GM19023 (cell line): ENCODE results near the gene RASIP1.
"Not testable (repeated sequence)": the region's sequence is repeated elsewhere in the genome, so short reads cannot be mapped to it uniquely, and the experiment has no call there.

ENCODE experiments used
- ATAC-seq: cut with Tn5 transposase; IDR thresholded peaks from one replicate; pipeline ENCODE4 v1.9.1; 2021; ENCODE audit warnings: mild to moderate bottlenecking, moderate library complexity; ENCODE audit not compliant: unreplicated experiment

RASIP1 gene

DNA sequence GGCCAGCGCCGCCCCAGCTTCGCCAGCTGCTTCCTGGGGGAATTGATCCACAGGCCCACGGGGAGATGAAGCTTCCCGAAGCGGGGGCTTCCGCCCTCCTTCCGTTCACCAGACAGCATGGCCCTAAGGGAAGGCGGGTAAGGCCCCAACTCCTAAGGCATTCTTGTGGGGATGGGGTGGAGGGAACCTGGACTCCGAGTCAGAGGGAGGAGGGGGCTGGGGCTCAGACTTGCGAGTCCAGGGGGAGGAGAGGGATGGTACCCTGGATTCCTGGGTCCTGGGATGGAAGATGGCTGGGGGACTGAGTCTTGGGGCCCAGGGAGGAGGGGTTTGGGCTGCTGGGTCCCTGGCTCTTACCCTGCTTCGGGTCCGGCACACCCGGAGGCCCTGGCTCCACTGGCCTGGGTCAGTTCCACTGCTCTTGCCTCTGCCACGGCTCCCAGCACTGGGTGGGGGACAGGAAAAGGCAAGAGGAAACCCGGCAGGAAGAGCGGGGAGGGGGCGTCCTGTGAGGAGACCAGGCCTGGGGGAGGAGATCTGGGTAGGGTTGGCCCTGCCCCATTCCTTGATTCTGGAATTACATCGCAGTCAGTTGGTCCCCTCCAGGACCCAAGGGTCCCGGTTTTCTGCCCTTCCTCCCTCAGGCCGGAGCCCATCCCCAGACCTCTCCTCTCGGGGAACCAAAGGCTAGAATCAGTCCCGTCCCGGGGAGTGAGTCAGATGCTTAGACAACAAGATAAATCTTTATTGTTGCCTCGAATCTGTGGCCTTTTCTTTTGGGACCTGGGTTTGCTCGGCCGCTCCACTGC, at the start of gene RASIP1:
TSS of gene RASIP1 (minus strand) at position 447 of the 809 bp plus-strand sequence. CDS start at position 119, 328 bp downstream.
- ATAC-seq, result no peak

DNA sequence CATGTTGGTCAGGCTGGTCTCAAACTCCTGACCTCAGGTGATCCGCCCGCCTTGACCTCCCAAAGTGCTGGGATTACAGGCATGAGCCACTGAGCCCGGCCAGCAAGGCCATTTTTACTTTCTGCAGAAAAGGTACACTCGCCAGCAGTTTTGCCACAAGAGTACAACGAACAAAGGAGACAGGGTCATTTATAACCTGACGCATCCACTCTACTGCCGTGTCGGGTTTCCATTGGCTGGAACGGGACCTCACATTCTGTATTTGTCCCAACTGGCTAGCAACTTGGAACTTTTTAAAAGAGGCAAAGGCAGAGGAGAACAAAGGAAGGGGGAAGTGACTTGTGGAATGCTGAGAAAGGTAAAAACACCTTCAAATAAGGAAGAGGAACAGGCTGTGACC, 46.9 kb upstream of the RASIP1 start:
- not testable (repeated sequence) for ATAC-seq

GRCh38 chr19:48786422-48786821, 46.0 kb upstream of the RASIP1 start:
- ATAC-seq, result not testable (repeated sequence)

DNA sequence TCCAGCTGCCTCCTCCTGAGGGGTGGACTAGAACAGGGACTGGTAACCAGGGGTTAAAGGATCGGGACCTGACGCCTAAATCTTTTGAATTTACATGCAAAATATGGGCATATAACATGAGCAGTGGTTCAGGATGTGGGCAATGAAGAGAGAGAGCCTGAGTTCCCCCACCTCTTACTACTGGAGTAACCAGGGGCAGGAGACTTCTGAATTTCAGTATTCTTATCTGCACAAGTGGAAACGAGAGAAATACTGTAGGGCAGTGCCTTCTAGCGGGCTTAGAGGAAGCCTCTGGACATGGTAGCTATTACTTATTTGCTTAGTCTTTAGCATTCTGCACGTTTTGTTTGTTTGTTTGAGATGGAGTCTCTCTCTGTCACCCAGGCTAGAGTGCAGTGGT, 44.1 kb upstream of the RASIP1 start:
- ATAC-seq, result no peak

DNA sequence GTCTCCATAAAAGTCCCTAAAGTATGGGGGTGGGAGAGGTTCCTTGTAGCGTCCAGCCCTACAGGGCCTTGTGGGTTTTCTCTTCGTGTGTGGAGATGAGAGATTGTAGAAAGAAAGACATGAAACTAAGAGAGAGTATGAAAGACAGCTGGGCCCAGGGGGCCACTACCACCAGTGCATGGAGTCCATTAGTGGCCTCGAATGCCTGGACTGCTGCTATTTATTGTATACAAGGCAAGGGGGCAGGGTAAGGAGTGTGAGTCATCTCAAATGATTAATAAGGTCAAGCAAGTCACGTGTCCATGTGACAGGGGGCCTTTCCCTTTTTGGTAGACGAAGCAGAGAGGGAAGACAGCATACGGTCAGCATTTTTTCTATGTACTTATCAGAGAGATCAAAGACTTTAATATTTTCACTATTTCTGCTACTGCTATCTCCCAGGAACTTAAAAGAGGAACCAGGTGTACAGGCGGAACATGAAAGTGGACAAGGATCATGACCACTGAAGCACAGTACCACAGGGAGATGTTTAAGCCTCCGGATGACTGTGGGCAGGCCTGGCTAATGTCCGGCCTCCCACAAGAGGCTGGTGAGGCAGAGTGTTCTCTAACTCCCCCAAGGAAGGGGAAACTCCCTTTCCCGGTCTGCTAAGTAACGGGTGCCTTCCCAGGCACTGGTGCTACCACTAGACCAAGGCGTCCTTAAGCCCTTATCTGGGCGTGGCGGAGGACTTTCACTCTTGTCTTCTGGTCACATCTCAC, 40.4 kb upstream of the RASIP1 start:
- no peak for ATAC-seq

DNA sequence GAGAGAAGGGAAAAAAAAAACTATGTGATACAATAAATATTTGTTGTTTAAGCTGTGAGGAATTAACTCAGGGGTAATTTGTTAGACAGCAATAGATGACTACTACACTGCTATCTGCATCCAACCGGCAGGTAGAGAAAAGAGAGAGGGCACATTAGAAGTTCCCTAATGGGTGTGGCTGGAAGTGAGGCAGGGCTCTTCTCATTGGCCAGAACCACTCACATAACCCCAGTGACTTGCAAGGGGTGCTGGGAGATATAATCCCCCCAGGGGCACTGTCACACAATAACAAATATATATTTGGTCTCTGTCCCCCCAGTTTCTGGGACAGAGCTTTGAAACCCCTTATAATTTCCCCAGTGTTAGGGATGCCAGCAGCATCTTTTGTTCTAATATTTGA, 39.2 kb upstream of the RASIP1 start:
- ATAC-seq, result no peak

- no peak for ATAC-seq
Measured at GRCh38 chr19:48777720-48778119, 37.3 kb upstream of the RASIP1 start.

DNA sequence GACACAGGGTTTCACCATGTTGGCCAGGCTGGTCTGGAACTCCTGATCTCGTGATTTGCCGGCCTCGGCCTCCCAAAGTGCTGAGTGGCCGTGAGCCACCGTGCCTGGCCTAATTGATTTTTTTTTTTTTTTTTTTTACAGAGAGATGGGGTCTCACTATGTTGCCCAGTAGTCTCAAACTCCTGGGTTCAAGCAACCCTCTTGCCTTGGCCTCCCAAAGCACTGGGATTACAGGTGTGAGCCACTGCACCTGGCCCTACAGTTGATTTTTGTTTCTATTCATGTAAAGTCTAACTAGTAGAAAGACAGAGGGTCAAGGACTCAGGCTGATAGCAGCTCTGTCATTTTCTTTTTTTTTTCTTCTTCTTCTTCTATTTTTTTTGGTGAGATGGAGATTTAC, 36.7 kb upstream of the RASIP1 start:
- ATAC-seq, result no peak

GRCh38 chr19:48772503-48772953, 32.1 kb upstream of the RASIP1 start:
- ATAC-seq, result no peak

- no peak for ATAC-seq
Measured at GRCh38 chr19:48770734-48771472, 30.5 kb upstream of the RASIP1 start.

GRCh38 chr19:48770266-48770665, 29.9 kb upstream of the RASIP1 start:
- ATAC-seq, result no peak

DNA sequence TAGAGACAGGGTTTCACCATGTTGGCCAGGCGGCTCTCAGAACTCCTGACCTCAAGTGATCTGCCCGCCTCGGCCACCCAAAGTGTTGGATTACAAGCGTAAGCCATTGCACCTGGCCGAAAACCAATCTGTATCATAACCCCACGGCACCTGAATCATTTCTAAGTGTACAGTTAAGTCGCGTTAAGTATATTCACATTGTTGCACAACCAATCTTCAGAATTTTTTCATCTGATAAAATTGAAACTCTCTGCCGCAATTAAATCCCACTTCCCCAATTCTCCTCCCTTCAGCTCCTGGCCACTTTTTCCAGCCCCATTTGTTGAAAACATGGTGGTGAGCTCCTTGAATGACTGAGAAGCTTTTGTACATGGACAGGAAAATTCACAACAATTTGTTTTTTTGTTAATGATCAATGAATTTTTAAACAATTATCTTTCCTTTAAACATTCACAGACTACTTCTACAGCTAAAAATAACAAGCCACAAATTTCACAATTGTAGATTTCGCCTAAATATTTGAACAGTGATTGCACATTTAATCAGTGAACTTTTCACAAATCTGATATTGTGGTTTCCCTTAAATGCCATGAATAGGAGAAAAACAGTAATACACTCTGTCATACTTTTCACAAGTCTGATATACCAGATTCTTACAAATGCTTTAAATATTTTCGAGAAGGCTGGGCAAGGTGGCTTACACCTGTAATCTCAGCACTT, 28.7 kb upstream of the RASIP1 start:
- no peak for ATAC-seq

DNA sequence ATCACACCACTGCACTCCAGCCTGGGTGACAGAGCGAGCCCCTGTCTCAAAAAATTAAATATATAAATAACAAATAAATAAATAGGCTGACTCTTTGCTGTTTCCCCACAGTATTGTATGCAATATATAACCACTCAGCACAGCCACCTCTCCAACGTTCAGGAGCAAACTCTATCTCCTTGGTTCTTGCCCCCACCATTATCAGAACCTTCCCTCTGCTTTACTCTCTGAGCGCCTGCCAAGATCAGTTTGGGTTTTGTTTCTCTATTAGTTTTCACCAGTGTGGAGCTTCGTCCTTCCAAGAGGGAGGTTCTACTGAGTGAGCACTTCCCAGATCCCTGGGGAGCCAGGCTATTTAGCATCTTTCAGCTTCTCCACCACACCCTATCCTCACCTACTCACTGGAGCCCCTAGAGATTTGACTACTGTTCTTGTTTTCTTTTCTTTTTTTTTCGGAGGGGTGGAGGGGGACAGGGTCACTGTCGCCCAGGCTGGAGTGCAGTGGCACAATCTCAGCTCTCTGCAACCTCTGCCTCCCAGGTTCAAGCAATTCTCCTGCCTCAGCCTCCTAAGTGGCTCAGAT, 27.9 kb upstream of the RASIP1 start:
- ATAC-seq, result not testable (repeated sequence)

GRCh38 chr19:48765816-48766215, 25.4 kb upstream of the RASIP1 start:
- ATAC-seq, result not testable (repeated sequence)

- no peak for ATAC-seq
Measured at GRCh38 chr19:48760504-48761205, 20.2 kb upstream of the RASIP1 start.

DNA sequence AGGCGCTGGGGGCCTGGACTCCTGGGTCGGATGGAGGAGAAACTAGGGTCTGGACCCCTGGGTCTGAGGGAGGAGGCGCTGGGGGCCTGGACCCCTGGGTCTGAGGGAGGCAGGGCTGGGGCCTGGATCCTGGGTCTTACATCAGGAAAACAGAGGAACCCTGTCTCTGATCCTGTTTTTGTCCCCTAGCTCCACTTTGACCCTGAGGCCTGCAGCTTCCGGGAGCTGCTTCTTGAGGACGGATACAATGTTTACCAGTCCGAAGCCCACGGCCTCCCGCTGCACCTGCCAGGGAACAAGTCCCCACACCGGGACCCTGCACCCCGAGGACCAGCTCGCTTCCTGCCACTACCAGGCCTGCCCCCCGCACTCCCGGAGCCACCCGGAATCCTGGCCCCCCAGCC, 17.3 kb upstream of the RASIP1 start:
- no peak for ATAC-seq

DNA sequence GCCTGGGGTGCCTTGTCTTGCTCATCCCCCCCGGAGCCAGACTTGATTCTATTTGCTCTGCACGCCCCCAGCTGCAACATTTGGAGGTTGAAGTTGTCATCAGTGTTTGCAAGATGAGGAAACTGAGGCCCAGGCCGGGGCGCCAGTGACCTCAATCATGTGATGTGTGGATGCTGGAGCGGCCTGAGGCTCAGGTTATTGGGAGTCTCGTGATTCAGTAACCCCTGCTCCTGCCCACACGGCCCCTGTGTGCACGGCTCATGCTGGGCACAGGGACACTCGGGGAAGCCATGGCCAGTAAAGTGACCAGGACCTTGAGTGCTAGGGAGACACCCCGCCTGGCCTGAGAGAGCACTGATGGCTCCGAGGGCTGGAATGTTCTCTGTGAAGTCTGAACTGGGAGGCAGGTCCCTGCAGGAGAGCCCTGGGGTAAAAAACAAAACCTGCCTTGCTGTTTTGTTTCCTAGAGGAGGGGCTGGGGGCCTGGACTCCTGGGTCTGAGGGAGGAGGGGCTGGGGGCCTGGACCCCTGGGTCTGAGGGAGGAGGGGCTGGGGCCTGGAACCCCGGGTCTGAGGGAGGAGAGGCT, 16.8 kb upstream of the RASIP1 start:
- ATAC-seq, result no peak

GRCh38 chr19:48756686-48757085, 16.3 kb upstream of the RASIP1 start:
- no peak for ATAC-seq

- no peak for ATAC-seq
Measured at GRCh38 chr19:48756212-48756611, 15.8 kb upstream of the RASIP1 start.
